HL-60 (cell line): ENCODE data around the gene SLAMF6.

Experiments used
- GABPA ChIP-seq: IDR thresholded peaks from 2 replicates; pipeline ENCODE4 v1.6.1; 2012; ENCODE audit warnings: low read depth
- POLR2AphosphoS5 ChIP-seq: IDR thresholded peaks from 2 replicates; pipeline ENCODE4 v1.6.1; 2012; ENCODE audit warnings: low read depth
- TF ChIP-seq, protein P1 (sequence below): IDR thresholded peaks from one replicate; pipeline ENCODE4 v1.5.1; 2011; ENCODE audit warnings: low read length, control low read depth, inconsistent platforms; ENCODE audit not compliant: insufficient read depth

DNA sequence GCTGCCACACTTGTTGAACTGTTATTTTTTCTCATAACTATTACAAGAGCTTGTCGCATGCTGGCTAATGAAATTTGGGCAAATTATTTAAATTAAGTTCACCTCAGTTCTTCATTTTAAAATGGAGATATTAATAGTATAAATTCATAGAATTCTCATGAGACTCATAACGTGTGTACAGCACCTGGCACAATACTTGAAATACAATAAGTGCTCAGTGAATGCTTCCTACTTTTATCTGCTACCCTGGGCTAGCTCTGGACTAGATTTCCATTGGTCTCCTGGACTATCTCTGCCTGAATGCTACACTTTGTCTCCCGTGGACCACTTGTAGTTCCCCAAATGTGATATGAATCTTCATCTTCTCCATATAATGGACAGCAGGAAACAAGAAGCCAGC is 919 bp downstream of the SLAMF6 start:
- TF ChIP-seq, protein P1, sequence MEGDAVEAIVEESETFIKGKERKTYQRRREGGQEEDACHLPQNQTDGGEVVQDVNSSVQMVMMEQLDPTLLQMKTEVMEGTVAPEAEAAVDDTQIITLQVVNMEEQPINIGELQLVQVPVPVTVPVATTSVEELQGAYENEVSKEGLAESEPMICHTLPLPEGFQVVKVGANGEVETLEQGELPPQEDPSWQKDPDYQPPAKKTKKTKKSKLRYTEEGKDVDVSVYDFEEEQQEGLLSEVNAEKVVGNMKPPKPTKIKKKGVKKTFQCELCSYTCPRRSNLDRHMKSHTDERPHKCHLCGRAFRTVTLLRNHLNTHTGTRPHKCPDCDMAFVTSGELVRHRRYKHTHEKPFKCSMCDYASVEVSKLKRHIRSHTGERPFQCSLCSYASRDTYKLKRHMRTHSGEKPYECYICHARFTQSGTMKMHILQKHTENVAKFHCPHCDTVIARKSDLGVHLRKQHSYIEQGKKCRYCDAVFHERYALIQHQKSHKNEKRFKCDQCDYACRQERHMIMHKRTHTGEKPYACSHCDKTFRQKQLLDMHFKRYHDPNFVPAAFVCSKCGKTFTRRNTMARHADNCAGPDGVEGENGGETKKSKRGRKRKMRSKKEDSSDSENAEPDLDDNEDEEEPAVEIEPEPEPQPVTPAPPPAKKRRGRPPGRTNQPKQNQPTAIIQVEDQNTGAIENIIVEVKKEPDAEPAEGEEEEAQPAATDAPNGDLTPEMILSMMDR = no peak
- TF ChIP-seq POLR2AphosphoS5 (no peak), GABPA (no peak)
